Naive thymus-derived CD4-positive, alpha-beta T cell (primary cell): Measurements from ENCODE around the gene AHR. TPM values are rescaled to one million over a fixed set of nuclear protein-coding genes. Genes with fewer than 3 reads are reported as not detected.
"Not testable (repeated sequence)": the region's sequence is repeated elsewhere in the genome, so short reads cannot be mapped to it uniquely, and the experiment has no call there.

Experiments used
- ATAC-seq: fragments of 150-1000 bp; cut with Tn5 transposase; 2 replicates; pipeline ENCODE4 v1.10.0; 2021; ENCODE audit warnings: mild to moderate bottlenecking, moderate library complexity
- CTCF ChIA-PET: fragments of 350-600 bp; sonication (Branson Sonifier 250); formaldehyde crosslinking; loops from one replicate; lab custom pipeline; 2021; ENCODE audit warnings: antibody characterized with exemption; lab: Charles Lee
- POLR2A ChIA-PET: fragments of 350-600 bp; sonication (Branson Sonifier 250); formaldehyde crosslinking; loops from one replicate; lab custom pipeline; 2021; ENCODE audit warnings: antibody characterized with exemption, inconsistent platforms; lab: Charles Lee
- DNase-seq, 9 donors: peaks; one replicate each; pipeline versions ENCODE4 v3.0.0 to v3.0.0-alpha.2; 2020 to 2022; ENCODE audit warnings: mixed read lengths in 1 of 9
- H3K27ac ChIP-seq: one replicate; pipeline ENCODE4 v1.7.0; 2013; ENCODE audit warnings: mild to moderate bottlenecking, low read depth, low read length, moderate library complexity
- H3K27me3 ChIP-seq, 2 donors: one replicate each; pipeline ENCODE4 v1.7.0; 2013; ENCODE audit warnings: low read length in 2 of 2, mild to moderate bottlenecking in 2 of 2, moderate library complexity in 2 of 2; ENCODE audit not compliant: control insufficient read depth in 2 of 2, insufficient read depth in 2 of 2
- H3K36me3 ChIP-seq, 3 experiments: 1 replicate in 2 of 3; 2 replicates in 1 of 3; pipeline ENCODE4 v1.7.0; 2013; ENCODE audit warnings: low read length in 3 of 3, mild to moderate bottlenecking in 3 of 3, moderate library complexity in 1 of 3; ENCODE audit not compliant: insufficient read depth in 3 of 3, control insufficient read depth in 2 of 3
- H3K4me1 ChIP-seq, 2 donors: one replicate each; pipeline ENCODE4 v1.7.0; 2013; ENCODE audit warnings: low read length in 2 of 2, mild to moderate bottlenecking in 2 of 2, moderate library complexity in 1 of 2; ENCODE audit not compliant: control insufficient read depth in 2 of 2, insufficient read depth in 2 of 2
- H3K4me3 ChIP-seq: 2 replicates; pipeline ENCODE4 v1.7.0; 2013; ENCODE audit warnings: mild to moderate bottlenecking, low read length
- H3K9me3 ChIP-seq, 3 experiments: 1 replicate in 2 of 3; 2 replicates in 1 of 3; pipeline ENCODE4 v1.7.0; 2013; ENCODE audit warnings: low read length in 3 of 3; ENCODE audit not compliant: control insufficient read depth in 2 of 3
- H3K27ac Mint-ChIP-seq, 9 donors: one replicate each; pipeline ENCODE4 v1.8.0; 2020 to 2022; ENCODE audit warnings: mixed read lengths in 9 of 9, mild to moderate bottlenecking in 8 of 9, moderate library complexity in 5 of 9, inconsistent platforms in 2 of 9
- H3K27me3 Mint-ChIP-seq, 5 donors: one replicate each; pipeline ENCODE4 v1.8.0; 2021 to 2022; ENCODE audit warnings: mixed read lengths in 5 of 5, mild to moderate bottlenecking in 1 of 5
- H3K36me3 Mint-ChIP-seq, 5 donors: one replicate each; pipeline ENCODE4 v1.8.0; 2020 to 2022; ENCODE audit warnings: mixed read lengths in 5 of 5, mild to moderate bottlenecking in 3 of 5, inconsistent platforms in 1 of 5
- H3K4me1 Mint-ChIP-seq, 7 donors: one replicate each; pipeline ENCODE4 v1.8.0; 2020 to 2022; ENCODE audit warnings: mixed read lengths in 7 of 7, mild to moderate bottlenecking in 3 of 7, inconsistent platforms in 1 of 7
- H3K4me3 Mint-ChIP-seq, 10 donors: one replicate each; pipeline ENCODE4 v1.8.0; 2020 to 2022; ENCODE audit warnings: mild to moderate bottlenecking in 10 of 10, mixed read lengths in 10 of 10, moderate library complexity in 6 of 10, inconsistent platforms in 2 of 10
- H3K9me3 Mint-ChIP-seq, 11 donors: one replicate each; pipeline ENCODE4 v1.8.0; 2020 to 2022; ENCODE audit warnings: mixed read lengths in 11 of 11, mild to moderate bottlenecking in 4 of 11, inconsistent platforms in 1 of 11, moderate library complexity in 1 of 11
- intact Hi-C, 2 donors: fragments of 100-400 bp; cut with micrococcal nuclease; formaldehyde crosslinking; loops; one replicate each; pipeline ENCODE4 v1.15.1; 2023
- polyA plus RNA-seq, 2 donors: library from polyadenylated mRNA; unstranded; fragments of 300-500 nt; fragmentation: Illumina TruSeq; gene quantifications; one replicate each; pipeline ENCODE4 v1.2.3, GENCODE V29; 2021
- total RNA-seq, 6 experiments: library from RNA in 5 of 6; stranded (reverse) in 5 of 6; gene quantifications; 1 replicate in 5 of 6; 2 replicates in 1 of 6; pipeline ENCODE4 v1.2.3 and lab custom pipeline; 2021 to 2026

Gene AHR
- total and polyA plus RNA-seq, 7 experiments from 2014 or later = 6.7 to 109 (median 16.0) TPM

- DNase-seq = no peak
These were observed 85.9 kb downstream of the AHR start for GRCh38 chr7:17384400-17384799.

GRCh38 chr7:17385612-17386011 lies 87.2 kb downstream of the AHR start:
- H3K27me3 ChIP-seq = no peaks in the 10 kb centered on the region
- DNase-seq = no peak
- Mint-ChIP-seq H3K36me3 (no peaks in the 10 kb centered on the region), H3K27ac (no peak overlapping the region), H3K4me3 (no peak overlapping the region), H3K27me3 (peaks cover 5 to 10% (median 6%) of the 10 kb centered on the region in 5 donors), H3K9me3 (peaks cover 0 to 5% (median 0%) of the 10 kb centered on the region in 11 donors), H3K4me1 (peaks cover 0 to 1% (median 0%) of the 10 kb centered on the region in 7 donors)
- POLR2A ChIA-PET = no interaction called here
- no peak for ATAC-seq
- no peak overlapping the region for H3K4me3 ChIP-seq
- H3K9me3 ChIP-seq = no peaks in the 10 kb centered on the region
- no peaks in the 10 kb centered on the region for H3K36me3 ChIP-seq
- H3K4me1 ChIP-seq = no peaks in the 10 kb centered on the region
- no peak overlapping the region for H3K27ac ChIP-seq
- intact Hi-C loops = no loop called here
- CTCF ChIA-PET = no interaction called here

More at GRCh38 chr7:17384400-17384799, 85.9 kb downstream of the AHR start:
- H3K36me3 Mint-ChIP-seq = no peaks in the 10 kb centered on the region
- Histone ChIP-seq H3K9me3 (no peaks in the 10 kb centered on the region), H3K4me1 (no peaks in the 10 kb centered on the region), H3K36me3 (no peaks in the 10 kb centered on the region), H3K27me3 (no peaks in the 10 kb centered on the region), H3K27ac (no peak overlapping the region), H3K4me3 (no peak overlapping the region)
- no peak overlapping the region for H3K4me3 Mint-ChIP-seq
- no peak for ATAC-seq
- ChIA-PET CTCF (interaction anchor here (0.7 kb wide), 1 partner anchor 296 kb away, joined by 4 read pairs; no protein-coding TSS in a partner anchor), POLR2A (no interaction called here)
- H3K27me3 Mint-ChIP-seq = peaks cover 0 to 9% (median 5%) of the 10 kb centered on the region in 5 donors
- peaks cover 0 to 3% (median 0%) of the 10 kb centered on the region in 11 donors for H3K9me3 Mint-ChIP-seq
- intact Hi-C loops = no loop called here
- no peak overlapping the region for H3K27ac Mint-ChIP-seq
- H3K4me1 Mint-ChIP-seq = no peaks in the 10 kb centered on the region

GRCh38 chr7:17390392-17390791 lies 91.9 kb downstream of the AHR start:
- DNase-seq (no peak), ATAC-seq (no peak)
- peaks cover 0 to 1% (median 0%) of the 10 kb centered on the region in 7 donors for H3K4me1 Mint-ChIP-seq
- H3K36me3 Mint-ChIP-seq = peaks cover 0 to 9% (median 0%) of the 10 kb centered on the region in 5 donors
- CTCF ChIA-PET = no interaction called here
- Histone ChIP-seq H3K4me1 (no peaks in the 10 kb centered on the region), H3K36me3 (no peaks in the 10 kb centered on the region), H3K9me3 (no peaks in the 10 kb centered on the region), H3K4me3 (no peak overlapping the region), H3K27me3 (no peaks in the 10 kb centered on the region), H3K27ac (no peak overlapping the region)
- H3K27ac Mint-ChIP-seq = no peak overlapping the region
- intact Hi-C loops = no loop called here
- no peak overlapping the region for H3K4me3 Mint-ChIP-seq
- peaks cover 4 to 28% (median 13%) of the 10 kb centered on the region in 11 donors for H3K9me3 Mint-ChIP-seq
- peaks cover 10 to 34% (median 14%) of the 10 kb centered on the region in 5 donors for H3K27me3 Mint-ChIP-seq
- POLR2A ChIA-PET = no interaction called here

GRCh38 chr7:17391366-17391765 lies 92.9 kb downstream of the AHR start:
- Histone ChIP-seq H3K4me3 (no peak overlapping the region), H3K36me3 (no peaks in the 10 kb centered on the region), H3K27ac (no peak overlapping the region), H3K4me1 (no peaks in the 10 kb centered on the region), H3K9me3 (no peaks in the 10 kb centered on the region), H3K27me3 (no peaks in the 10 kb centered on the region)
- ATAC-seq = no peak
- no peak overlapping the region for H3K4me3 Mint-ChIP-seq
- no peak overlapping the region for H3K27ac Mint-ChIP-seq
- CTCF ChIA-PET = no interaction called here
- peaks cover 4 to 29% (median 14%) of the 10 kb centered on the region in 11 donors for H3K9me3 Mint-ChIP-seq
- peaks cover 10 to 34% (median 14%) of the 10 kb centered on the region in 5 donors for H3K27me3 Mint-ChIP-seq
- DNase-seq = no peak
- intact Hi-C loops = no loop called here
- POLR2A ChIA-PET = interaction anchor here (0.6 kb wide), 1 partner anchor 86 kb away, joined by 3 read pairs; no protein-coding TSS in a partner anchor
- H3K4me1 Mint-ChIP-seq = peaks cover 0 to 1% (median 0%) of the 10 kb centered on the region in 7 donors
- H3K36me3 Mint-ChIP-seq = peaks cover 0 to 9% (median 0%) of the 10 kb centered on the region in 5 donors

GRCh38 chr7:17392846-17393245 lies 94.4 kb downstream of the AHR start:
- ATAC-seq = no peak
- peaks cover 0 to 14% (median 0%) of the 10 kb centered on the region in 5 donors for H3K36me3 Mint-ChIP-seq
- CTCF ChIA-PET = interaction anchor here (0.5 kb wide), 1 partner anchor 274 kb away, joined by 3 read pairs; no protein-coding TSS in a partner anchor
- no peak for DNase-seq
- Histone ChIP-seq H3K4me1 (no peaks in the 10 kb centered on the region), H3K27ac (no peak overlapping the region), H3K36me3 (no peaks in the 10 kb centered on the region), H3K9me3 (no peaks in the 10 kb centered on the region), H3K27me3 (no peaks in the 10 kb centered on the region), H3K4me3 (no peak overlapping the region)
- H3K9me3 Mint-ChIP-seq = peaks cover 4 to 29% (median 14%) of the 10 kb centered on the region in 11 donors
- POLR2A ChIA-PET = no interaction called here
- H3K4me1 Mint-ChIP-seq = peaks cover 0 to 1% (median 0%) of the 10 kb centered on the region in 7 donors
- no peak overlapping the region for H3K4me3 Mint-ChIP-seq
- H3K27me3 Mint-ChIP-seq = peaks cover 5 to 30% (median 21%) of the 10 kb centered on the region in 5 donors
- intact Hi-C loops = no loop called here
- H3K27ac Mint-ChIP-seq = no peak overlapping the region

- peaks cover 0 to 16% (median 0%) of the 10 kb centered on the region in 5 donors for H3K36me3 Mint-ChIP-seq
- intact Hi-C loops, ATAC-seq: not testable (repeated sequence)
These were observed 96.1 kb downstream of the AHR start for GRCh38 chr7:17394563-17394962.

More at GRCh38 chr7:17394563-17394962, 96.1 kb downstream of the AHR start:
- H3K9me3 ChIP-seq, H3K27me3 ChIP-seq, CTCF ChIA-PET, H3K4me3 Mint-ChIP-seq, H3K36me3 ChIP-seq, H3K27ac Mint-ChIP-seq, H3K4me1 Mint-ChIP-seq, DNase-seq, H3K4me1 ChIP-seq, H3K4me3 ChIP-seq, H3K27ac ChIP-seq, POLR2A ChIA-PET: not testable (repeated sequence)
- Mint-ChIP-seq H3K27me3 (peaks cover 3 to 34% (median 21%) of the 10 kb centered on the region in 5 donors), H3K9me3 (peaks cover 4 to 29% (median 14%) of the 10 kb centered on the region in 11 donors)
